Measurements from ENCODE around the gene GBF1.

The GBF1 gene

GRCh38 chr10:102410429-102411073 is 165.2 kb downstream of the GBF1 start:
- no peak for DNase-seq (ENCODE audit: low spot score)

DNA sequence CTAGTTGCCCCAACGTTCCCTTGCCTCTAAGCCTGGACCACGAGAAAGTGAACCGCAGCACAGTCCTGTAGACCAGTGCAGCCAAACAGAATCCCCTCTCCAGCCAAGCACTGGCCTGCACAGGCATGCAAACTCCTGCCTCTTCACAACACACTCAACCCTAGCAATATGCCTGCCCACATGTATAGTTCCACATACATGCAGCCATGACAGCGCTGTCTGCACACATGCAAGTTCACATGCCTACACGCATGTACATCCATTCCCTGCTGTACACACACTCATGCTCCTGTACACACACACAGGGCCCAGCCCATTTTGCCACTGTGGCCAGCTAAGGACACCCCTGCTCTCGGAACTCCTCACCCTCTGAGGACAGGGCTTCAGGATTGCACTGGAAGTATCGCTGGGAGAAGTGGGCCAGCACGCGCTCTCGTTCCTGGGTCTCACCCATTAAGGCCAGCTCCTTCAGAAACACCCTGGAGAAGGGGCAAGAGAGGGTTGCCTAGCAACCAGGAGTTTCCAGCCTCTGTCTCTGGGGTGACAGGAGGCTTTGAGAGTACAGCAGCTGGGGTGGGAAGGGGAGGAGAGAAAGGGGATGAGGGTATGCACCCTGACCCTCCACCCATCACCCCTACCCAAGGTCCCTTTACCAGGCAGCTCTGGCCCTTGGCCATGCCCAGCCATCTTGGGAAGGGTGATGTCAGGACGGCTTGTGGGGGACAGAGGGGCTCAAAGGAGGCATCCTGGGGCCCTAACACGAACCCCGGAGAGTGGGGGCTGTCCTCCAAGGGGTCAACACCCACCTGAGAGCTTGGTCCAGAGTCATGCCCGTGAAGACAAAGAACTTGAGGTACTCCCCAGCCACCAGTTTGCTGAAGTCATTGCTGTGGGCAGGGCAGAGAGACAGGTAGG is 166.3 kb downstream of the GBF1 start:
- DNase-seq (ENCODE audit: low spot score), result no peak

- no peak for DNase-seq (ENCODE audit: low spot score)
Measured at GRCh38 chr10:102412293-102412692, 167.0 kb downstream of the GBF1 start.

DNA sequence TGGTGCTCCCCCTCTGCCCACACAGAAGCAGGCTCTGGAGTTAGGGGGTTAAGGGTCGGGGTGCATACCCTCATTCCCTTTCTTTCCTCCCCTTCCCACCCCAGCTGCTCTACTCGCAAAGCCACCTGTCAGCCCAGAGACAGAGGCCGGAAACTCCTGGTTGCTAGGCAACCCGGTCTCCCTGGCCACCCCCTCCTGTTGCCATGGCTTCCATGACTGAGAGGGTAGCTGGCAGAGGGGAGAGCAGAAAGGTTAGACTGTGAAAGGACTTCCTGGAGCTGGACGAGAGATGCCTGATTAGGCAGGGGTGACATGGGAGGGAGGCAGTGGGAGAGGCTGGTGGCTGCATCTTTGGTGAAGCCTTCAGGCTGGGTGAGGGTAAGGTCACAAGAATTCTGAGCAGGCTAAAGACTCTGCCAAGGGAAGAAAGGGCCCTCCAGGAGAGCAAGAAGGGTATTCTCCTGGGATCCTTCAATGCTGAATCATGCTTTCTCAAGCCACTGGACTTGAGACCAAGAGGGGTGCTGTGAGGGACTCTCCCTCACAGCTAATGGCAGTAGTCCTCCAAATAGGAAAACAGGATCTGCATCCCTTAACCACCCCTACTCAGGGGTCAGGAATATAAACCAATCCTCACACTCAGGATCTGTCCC is 167.8 kb downstream of the GBF1 start:
- no peak for DNase-seq (ENCODE audit: low spot score)

GRCh38 chr10:102413806-102414561 is 168.7 kb downstream of the GBF1 start:
- DNase-seq (ENCODE audit: low spot score), result no peak

DNA sequence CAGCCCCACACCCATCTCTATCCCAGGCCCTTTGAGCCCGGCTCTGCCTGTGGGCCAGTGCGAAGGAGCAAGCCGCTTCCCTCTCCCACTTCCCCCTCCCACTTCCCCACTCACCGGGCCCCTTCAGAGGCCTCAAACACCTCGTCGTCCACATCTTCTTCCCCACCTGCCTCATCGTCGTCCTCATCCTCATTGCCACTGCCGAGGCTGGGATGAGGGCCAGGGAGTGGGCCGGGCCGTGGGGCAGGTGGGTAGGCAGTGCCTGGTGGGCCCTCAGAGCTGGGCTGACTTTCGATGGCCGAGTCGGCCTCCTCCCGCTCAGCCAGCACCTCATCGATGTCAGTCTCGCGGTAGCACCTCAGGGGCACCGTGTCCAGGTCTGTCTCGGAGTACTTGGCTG is 169.4 kb downstream of the GBF1 start:
- no peak for DNase-seq (ENCODE audit: low spot score)

GRCh38 chr10:102416283-102416682 is 171.0 kb downstream of the GBF1 start:
- DNase-seq (ENCODE audit: low spot score), result no peak

GRCh38 chr10:102416695-102417094 is 171.4 kb downstream of the GBF1 start:
- no peak for DNase-seq (ENCODE audit: low spot score)

DNA sequence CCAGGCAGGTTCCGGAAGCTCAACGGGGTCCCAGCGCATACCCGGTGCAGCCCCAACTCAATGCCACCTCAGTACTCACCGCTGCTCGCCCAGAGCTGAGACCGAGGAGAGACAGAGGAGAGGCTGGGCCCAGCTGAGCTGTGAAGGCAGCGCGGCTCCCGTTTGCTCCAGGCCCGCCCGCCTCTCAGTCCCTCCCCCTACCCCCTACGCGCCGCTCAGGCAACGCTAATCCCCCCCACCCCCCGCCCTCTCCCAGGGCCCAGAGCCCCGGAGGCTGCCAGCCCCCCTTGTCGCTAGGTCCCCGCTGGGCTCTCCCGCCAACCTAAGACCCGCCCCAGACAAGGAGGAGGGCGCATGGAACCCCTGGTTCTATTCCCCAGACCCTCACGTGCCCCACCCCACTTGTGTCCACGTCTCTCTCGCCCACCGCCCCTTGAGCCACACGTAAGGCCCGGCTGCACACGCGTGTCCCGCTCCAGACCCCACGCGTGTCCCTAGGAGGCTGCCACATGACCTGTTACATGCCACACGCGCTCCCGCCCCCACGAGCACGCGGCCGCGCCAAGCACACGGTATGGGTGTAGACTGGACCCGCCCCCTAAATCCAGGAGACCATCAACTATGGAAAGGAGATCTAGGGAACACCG is 173.4 kb downstream of the GBF1 start, which contains the start of gene PSD:
Gene PSD, minus strand, starts transcription at position 164 of the 647 bp plus-strand sequence. CDS start 1,747 bp downstream, outside the sequence.
- no peak for DNase-seq (ENCODE audit: low spot score)

- DNase-seq (ENCODE audit: low spot score), result peak; percentile 82
Measured at GRCh38 chr10:102419269-102420180, 174.2 kb downstream of the GBF1 start.

DNA sequence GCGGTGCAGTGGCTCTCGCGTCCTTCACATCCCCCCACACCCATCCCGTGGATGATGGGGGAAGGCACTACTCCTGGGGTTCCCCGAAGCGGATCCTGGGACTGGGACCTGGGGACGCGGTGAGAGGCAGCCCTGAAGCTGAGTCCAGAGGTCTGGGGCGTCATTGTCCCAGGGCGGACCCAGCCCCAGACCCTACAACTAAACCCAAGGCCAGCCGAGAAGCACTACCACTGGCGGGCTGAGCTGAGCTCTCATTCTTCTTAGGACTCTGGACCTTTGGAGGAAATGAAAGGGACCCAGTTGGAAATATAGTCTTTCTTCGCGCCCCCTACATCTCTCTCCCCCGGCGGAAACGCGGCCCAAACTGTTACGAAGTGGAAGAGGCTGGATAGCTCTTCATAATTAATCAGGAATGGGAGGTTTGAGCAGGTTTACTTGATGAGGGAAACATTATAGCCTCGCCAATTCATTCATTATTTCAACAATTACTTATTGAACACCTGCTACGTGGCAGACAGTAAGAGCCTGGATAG is 174.9 kb downstream of the GBF1 start:
- DNase-seq (ENCODE audit: low spot score), result no peak

GRCh38 chr10:102420714-102421506 is 175.6 kb downstream of the GBF1 start, which contains the start of gene FBXL15:
Gene FBXL15 (plus strand): TSS chr10:102420836. CDS start chr10:102421130, 294 bp downstream.
- peak; percentile 99 for DNase-seq (ENCODE audit: low spot score)

GRCh38 chr10:102421507-102421756 is 176.1 kb downstream of the GBF1 start:
- DNase-seq (ENCODE audit: low spot score), result no peak

DNA sequence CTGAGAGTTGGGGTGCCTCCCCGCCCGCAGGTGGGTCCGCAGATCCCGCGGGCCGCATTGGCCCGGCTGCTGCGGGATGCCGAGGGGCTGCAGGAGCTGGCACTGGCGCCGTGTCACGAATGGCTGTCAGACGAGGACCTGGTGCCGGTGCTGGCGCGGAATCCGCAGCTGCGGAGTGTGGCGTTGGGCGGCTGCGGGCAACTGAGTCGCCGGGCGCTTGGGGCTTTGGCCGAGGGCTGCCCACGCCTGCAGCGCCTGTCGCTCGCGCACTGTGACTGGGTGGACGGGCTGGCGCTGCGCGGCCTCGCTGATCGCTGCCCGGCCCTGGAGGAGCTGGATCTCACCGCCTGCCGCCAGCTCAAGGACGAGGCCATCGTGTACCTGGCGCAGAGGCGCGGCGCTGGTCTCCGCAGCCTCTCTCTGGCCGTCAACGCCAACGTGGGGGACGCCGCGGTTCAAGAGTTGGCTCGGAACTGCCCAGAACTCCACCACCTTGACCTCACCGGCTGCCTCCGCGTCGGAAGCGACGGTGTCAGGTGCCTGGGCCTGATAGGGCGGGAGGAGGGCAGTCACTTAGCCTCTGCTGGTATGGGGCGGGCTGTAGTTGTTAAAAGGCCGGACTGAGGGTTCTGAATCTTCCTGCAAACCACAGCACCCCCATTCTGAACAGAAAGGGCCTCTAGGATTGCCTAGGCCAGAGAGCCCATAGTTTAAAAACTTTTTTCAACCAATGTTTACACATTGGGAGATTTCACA is 176.6 kb downstream of the GBF1 start:
- no peak for DNase-seq (ENCODE audit: low spot score)

- peak; percentile 88 for DNase-seq (ENCODE audit: low spot score)
Measured at GRCh38 chr10:102422545-102423129, 177.3 kb downstream of the GBF1 start.

- no peak for DNase-seq (ENCODE audit: low spot score)
Measured at GRCh38 chr10:102423372-102423968, 178.1 kb downstream of the GBF1 start.

GRCh38 chr10:102424145-102424544 is 178.8 kb downstream of the GBF1 start:
- DNase-seq (ENCODE audit: low spot score), result no peak

- no peak for DNase-seq (ENCODE audit: low spot score)
Measured at GRCh38 chr10:102424916-102425315, 179.6 kb downstream of the GBF1 start.

Data from AG08396 (cell line).